Cerebellar nuclear complex (tissue), 1 donor: ENCODE data around the gene PCDH17.

Experiments
- DNase-seq, 2 experiments: peaks; one replicate each; lab custom pipeline; 2025; lab: John Stamatoyannopoulos, UW

PCDH17 gene

DNA sequence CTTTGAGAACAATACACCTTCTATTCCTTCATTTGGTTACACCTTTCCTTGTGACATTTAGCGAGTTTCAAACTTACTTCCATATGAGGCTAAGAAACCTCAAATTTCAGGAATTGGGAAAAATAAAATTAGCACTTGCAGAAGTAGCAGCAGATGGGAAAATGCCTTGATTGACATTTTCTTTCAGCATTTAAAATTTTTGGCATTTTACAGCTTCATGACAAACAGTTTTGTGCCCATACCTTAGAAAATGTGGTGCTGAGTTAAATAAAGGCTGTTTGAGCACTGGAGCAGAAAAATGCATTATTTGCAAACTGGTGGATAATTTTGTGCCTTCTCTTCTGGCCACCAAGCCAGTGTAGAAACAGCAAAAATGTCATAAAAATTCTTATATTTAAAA lies 95.4 kb downstream of the PCDH17 start:
- DNase-seq: no peak

DNA sequence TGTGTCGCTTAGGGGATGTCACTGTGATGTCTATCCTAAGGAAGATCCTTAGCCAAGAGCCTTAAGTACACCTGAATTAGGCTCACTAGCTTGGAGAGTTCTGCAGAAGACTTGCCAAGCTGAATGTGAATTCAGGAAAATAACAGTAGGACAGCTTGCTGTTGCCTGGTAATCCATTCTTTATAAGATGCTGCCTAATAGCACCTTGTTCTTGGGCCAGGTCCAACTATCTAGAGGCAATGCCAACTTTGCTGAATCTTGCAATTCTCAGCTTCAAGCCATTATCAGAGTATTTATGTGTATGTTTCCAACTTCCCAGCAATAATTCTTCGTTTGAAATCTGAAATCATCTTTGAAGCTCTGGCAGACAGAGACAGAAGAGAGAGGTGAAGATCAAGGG lies 102.8 kb downstream of the PCDH17 start:
- DNase-seq: no peak

DNA sequence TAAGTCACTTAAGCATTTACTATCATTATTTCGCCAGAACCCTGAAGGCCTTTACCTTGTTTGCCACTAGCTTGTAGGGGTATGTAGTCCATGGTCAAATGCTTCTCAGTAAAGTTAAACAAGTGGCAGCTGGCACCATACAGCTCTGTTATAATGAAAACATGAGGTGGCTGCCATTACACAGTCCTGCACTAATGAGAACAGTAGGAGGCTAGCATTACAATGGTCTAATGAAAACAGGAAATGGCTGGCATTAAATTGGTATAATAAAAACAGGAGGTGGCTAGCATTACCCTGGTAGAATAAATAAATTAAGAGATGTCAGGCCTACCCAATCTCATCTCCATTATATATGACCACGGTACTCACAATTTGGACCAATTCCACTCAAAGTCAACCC lies 107.5 kb downstream of the PCDH17 start:
- no peak for DNase-seq

DNA sequence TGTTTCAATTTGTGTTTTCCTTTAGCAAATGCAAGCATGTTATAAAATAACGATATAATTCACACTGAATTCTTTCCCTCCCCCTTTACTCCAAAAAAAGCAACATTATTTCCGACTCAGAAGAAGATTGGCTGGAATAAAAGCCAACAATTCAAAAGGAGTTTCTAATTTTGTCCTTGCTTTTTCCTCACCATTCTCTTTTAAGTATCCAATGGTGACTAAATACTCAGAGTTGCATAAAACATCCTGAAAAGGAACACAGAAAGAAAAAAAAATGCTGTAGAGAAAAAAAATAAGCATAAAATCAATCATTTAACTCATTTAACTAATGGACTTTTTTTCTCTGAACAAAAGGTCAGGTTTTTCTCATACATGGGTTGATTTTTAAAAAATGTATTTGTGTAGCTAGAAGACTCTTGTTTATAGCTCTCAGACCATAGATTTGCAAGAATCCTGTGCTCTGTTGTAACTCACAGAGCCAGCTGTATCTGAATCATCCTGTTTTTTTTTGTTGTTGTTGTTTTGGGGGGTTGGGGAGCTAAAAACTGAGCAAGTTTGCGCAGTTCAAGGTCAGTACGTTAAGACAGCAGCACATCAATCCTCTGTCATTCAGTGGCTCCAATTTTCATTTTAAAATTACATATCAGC lies 108.1 kb downstream of the PCDH17 start:
- DNase-seq: no peak

DNA sequence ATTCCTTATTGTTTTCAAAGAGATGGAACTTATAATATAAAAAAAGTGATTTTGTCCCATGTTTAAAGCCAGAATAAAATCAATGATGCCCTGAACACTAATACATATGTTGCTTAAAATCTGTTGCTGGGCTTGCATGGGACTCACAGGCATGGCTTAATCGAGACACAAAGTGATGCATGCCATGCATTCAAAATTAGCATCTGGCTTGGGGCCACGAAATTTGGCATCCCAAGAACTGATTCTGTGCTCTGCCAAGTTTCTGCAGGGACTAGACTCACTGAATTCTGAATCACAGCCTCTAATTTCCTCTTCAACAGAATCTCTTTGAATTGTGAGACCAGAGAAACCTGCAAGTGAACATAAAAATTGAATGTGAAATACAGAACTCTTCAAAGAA lies 109.2 kb downstream of the PCDH17 start:
- no peak for DNase-seq

DNA sequence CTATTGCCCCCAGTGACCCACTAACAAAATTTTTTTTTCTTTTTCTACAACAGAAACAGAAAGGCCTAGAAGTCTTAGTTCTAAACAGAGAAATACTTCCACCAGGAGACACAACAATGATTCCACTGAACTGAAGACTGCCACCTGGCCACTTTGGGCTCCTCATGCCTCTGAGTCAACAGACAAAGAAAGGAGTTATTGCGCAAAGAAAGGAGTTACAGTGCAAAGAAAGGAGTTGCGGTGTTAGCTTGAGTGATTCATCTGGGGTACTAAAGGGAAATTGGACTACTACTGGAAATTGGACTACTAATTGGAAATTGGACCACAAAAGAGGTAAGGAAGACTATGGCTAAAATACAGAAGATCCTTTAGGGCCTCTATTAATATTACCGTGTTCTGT lies 116.6 kb downstream of the PCDH17 start:
- DNase-seq: no peak

DNA sequence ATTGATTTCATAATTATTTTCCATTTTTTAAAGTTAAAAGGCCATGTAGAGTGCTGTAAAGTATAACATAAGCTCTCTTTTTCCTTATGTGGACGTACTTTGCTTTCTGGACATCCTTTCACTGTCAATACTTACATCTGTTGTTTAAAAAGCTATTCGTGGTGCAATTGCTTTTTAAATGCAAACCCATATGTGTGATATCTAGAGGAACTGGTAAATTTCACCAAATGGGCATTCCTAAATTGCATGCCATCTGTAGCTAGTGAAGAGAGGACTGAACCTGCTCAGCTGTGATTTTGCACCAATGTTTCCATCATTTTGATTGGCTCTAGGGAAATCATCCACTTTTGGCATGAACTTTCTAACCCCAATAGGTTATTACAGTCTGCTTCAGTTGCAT lies 129.4 kb downstream of the PCDH17 start:
- no peak for DNase-seq

DNA sequence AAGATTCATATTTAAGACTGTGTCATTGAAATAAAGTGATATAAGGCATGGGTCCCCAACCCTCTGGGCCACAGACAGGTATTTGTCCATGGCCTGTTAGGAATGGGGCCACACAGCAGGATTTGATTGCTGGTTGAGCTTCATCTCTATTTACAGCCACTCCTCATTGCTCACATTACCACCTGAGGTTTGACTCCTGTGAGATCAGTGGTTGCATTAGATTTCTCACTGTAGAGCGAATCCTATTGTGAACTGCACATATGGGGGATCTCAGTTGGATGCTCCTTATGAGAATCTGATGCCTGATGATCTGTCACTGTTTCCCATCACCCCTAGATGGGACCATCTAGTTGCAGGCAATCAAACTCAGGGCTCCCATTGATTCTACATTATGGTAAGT lies 132.1 kb downstream of the PCDH17 start:
- no peak for DNase-seq
